Ammon's horn (tissue), 1 donor: Measurements from ENCODE around the gene TSHZ2.
"Not testable (repeated sequence)": the region's sequence is repeated elsewhere in the genome, so short reads cannot be mapped to it uniquely, and the experiment has no call there.

Source experiments
- DNase-seq: peaks from one replicate; pipeline ENCODE4 v3.0.0-alpha.2; 2016; ENCODE audit warnings: low spot score

Gene TSHZ2

GRCh38 chr20:52996130-52996529 lies 24.0 kb downstream of the TSHZ2 start:
- no peak for DNase-seq

GRCh38 chr20:52996658-52997057 lies 24.5 kb downstream of the TSHZ2 start:
- no peak for DNase-seq

DNA sequence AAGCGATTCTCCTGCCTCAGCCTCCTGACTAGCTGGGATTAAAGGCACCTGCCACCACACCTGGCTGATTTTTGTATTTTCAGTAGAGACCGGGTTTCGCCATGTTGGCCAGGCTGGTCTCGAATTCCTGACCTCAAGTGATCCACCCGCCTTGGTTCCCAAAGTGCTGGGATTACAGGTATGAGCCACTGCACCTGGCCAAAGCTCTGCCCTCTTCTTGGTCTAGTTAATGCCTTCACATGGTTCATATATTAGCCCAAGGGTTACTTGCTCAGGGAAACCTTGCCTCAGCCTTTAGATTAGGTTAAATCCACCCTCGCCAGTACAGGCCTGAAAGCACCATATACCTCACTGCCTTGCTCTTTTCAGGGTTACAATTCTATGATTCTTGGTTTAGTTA lies 26.1 kb downstream of the TSHZ2 start:
- DNase-seq = no peak

- DNase-seq = no peak
These were observed 26.9 kb downstream of the TSHZ2 start for GRCh38 chr20:52999040-52999439.

DNA sequence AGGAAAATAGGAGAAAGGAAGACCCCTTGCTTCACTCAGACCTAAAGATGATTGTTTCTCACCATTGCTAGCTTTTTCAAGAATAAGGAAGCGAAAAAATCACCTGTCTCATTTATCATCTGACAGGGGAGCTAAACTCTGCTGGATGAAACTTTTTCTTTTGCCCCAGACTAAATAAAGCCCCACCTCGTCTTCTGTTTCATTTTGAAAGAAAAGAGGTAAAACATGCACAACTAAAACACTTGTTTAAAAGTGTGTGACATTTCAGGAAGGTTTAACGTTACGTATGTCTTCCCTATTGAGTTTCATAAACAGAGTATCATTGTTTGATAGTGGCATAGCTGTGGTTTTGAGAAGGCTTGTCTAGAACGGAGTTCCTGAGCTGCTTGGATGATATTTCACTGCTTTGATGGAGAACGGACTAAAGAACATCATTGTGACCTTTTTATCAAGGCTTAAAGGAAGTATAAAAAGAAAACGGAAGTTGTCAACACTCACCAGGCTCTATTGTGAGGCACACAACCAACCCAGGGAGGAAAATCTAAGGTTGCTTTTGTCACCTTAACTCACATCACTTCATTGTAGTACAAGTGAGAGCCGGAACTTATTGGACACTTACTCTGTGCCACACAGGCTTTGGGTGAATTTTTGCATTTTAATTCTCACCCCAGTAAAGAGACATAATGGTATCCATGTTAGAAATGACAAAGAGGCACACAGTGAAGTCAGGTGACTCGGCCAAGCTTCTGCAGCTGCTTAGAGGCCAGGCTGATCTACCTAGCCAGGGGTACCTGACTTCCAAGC lies 29.5 kb downstream of the TSHZ2 start:
- DNase-seq = no peak

DNA sequence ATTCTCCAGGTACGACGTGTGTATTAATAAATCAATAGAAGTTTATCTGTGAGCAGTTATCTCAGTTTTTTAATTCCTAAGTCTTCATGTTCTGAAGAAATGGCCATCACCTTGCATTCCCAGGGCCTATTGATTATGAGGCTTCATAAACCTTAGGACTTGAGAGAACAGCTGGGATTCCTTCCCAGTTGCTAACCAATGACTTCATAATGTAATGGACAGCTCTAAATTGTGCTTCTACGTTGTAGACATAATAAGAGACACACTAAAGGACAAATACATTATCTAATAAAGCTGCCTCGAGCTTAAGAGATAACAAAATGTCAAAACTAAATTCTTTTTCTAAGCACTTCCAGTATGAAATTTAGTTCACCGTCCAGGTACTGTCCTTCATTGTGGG lies 30.6 kb downstream of the TSHZ2 start:
- no peak for DNase-seq

- DNase-seq = no peak
These were observed 31.4 kb downstream of the TSHZ2 start for GRCh38 chr20:53003420-53004154.

- no peak for DNase-seq
These were observed 32.2 kb downstream of the TSHZ2 start for GRCh38 chr20:53004267-53004813.

- DNase-seq = no peak
These were observed 38.0 kb downstream of the TSHZ2 start for GRCh38 chr20:53009979-53010735.

GRCh38 chr20:53011640-53012039 lies 39.5 kb downstream of the TSHZ2 start:
- no peak for DNase-seq

GRCh38 chr20:53013183-53013582 lies 41.0 kb downstream of the TSHZ2 start:
- DNase-seq = no peak

- no peak for DNase-seq
These were observed 41.7 kb downstream of the TSHZ2 start for GRCh38 chr20:53013847-53014246.

- DNase-seq = no peak
These were observed 43.9 kb downstream of the TSHZ2 start for GRCh38 chr20:53016071-53016470.

GRCh38 chr20:53016534-53017042 lies 44.4 kb downstream of the TSHZ2 start:
- DNase-seq = no peak

GRCh38 chr20:53017206-53017605 lies 45.0 kb downstream of the TSHZ2 start:
- no peak for DNase-seq

GRCh38 chr20:53019464-53019863 lies 47.3 kb downstream of the TSHZ2 start:
- DNase-seq = no peak

GRCh38 chr20:53020376-53020775 lies 48.2 kb downstream of the TSHZ2 start:
- DNase-seq = no peak

- no peak for DNase-seq
These were observed 48.7 kb downstream of the TSHZ2 start for GRCh38 chr20:53020834-53021233.

GRCh38 chr20:53021934-53022333 lies 49.8 kb downstream of the TSHZ2 start:
- no peak for DNase-seq

- no peak for DNase-seq
These were observed 51.8 kb downstream of the TSHZ2 start for GRCh38 chr20:53023732-53024520.

- not testable (repeated sequence) for DNase-seq
These were observed 52.5 kb downstream of the TSHZ2 start for GRCh38 chr20:53024653-53025052.
